Thyroid gland (tissue), 4 donors: ENCODE measurements around the gene ATP8A1. TPM values are rescaled to one million over a fixed set of nuclear protein-coding genes. Genes with fewer than 3 reads are reported as not detected.

Source experiments
- DNase-seq, 2 donors: peaks; one replicate each; pipeline ENCODE4 v3.0.0-alpha.2; 2019
- H3K27ac ChIP-seq, 3 donors: fragments of 200-600 bp; sonication (generic); 1 replicate in 2 of 3; 2 replicates in 1 of 3; pipeline ENCODE4 v1.5.1; 2016 to 2019; ENCODE audit warnings: mild to moderate bottlenecking in 1 of 3, moderate library complexity in 1 of 3
- H3K27me3 ChIP-seq: fragments of 200-600 bp; sonication (generic); one replicate; pipeline ENCODE4 v1.5.1; 2019
- H3K36me3 ChIP-seq, 2 donors: fragments of 200-600 bp; sonication (generic); one replicate each; pipeline ENCODE4 v1.5.1; 2016 to 2019
- H3K4me1 ChIP-seq, 2 donors: fragments of 200-600 bp; sonication (generic); one replicate each; pipeline ENCODE4 v1.5.1; 2017 to 2019
- H3K4me3 ChIP-seq, 3 donors: fragments of 200-600 bp; sonication (generic); replicated peaks in 1 of 3; 1 replicate in 2 of 3; 2 replicates in 1 of 3; pipeline ENCODE4 v1.5.1; 2016; ENCODE audit warnings: mild to moderate bottlenecking in 1 of 3
- H3K9me3 ChIP-seq: fragments of 200-600 bp; sonication (generic); one replicate; pipeline ENCODE4 v1.5.1; 2017
- CTCF ChIP-seq, 6 experiments: fragments of 200-600 bp in 3 of 6; fragments of 450-650 bp in 3 of 6; sonication (generic) in 3 of 6; IDR thresholded peaks; one replicate each; pipeline ENCODE4 v1.5.1; 2016 to 2019; ENCODE audit warnings: antibody characterized with exemption in 6 of 6, mild to moderate bottlenecking in 2 of 6, inconsistent platforms in 1 of 6, moderate library complexity in 1 of 6
- POLR2A ChIP-seq, 2 donors: fragments of 450-650 bp; IDR thresholded peaks; one replicate each; pipeline ENCODE4 v1.6.1; 2017; ENCODE audit warnings: antibody characterized with exemption in 2 of 2, mild to moderate bottlenecking in 2 of 2, moderate library complexity in 1 of 2
- WGBS, 2 donors: methylation state at CpG; one replicate each; pipeline ENCODE4 v1.1.5; 2017; 5-methylcytosine and 5-hydroxymethylcytosine counted together
- intact Hi-C: fragments of 100-400 bp; cut with DNase I; formaldehyde crosslinking; loops from one replicate; pipeline ENCODE4 v1.15.1; 2023
- total RNA-seq, 4 donors: library from RNA; depleted of rRNA; stranded (reverse); fragments of >200 nt; gene quantifications; one replicate each; pipeline ENCODE4 v1.2.3, GENCODE V29; 2016

ATP8A1 gene
- total RNA-seq, 4 donors from 2014 or later: 191 to 274 (median 245) TPM

GRCh38 chr4:42482516-42483327 is 174.2 kb downstream of the ATP8A1 start:
- no peaks in the 10 kb centered on the region for H3K4me1 ChIP-seq
- no peak overlapping the region for H3K4me3 ChIP-seq
- WGBS, 2 donors: 86% methylated on average over 5 of the region's 5 CpGs
- no peaks in the 10 kb centered on the region for H3K36me3 ChIP-seq
- H3K9me3 ChIP-seq: no peaks in the 10 kb centered on the region
- intact Hi-C loops: no loop called here
- no peak for DNase-seq
- H3K27ac ChIP-seq: no peak overlapping the region
- TF ChIP-seq CTCF (IDR thresholded peaks at IDR 0.05): no peak
- no peak for TF ChIP-seq POLR2A (IDR thresholded peaks at IDR 0.05)
- H3K27me3 ChIP-seq: no peaks in the 10 kb centered on the region

GRCh38 chr4:42480717-42481116 is 176.2 kb downstream of the ATP8A1 start:
- TF ChIP-seq POLR2A (IDR thresholded peaks at IDR 0.05): no peak
- no peak for TF ChIP-seq CTCF (IDR thresholded peaks at IDR 0.05)
- 78 to 87% methylated on average over 1 of the region's 1 CpG for WGBS, 2 donors
- no peak for DNase-seq
- H3K9me3 ChIP-seq: no peaks in the 10 kb centered on the region
- H3K4me1 ChIP-seq: peaks cover 0 to 2% of the 10 kb centered on the region in 2 donors
- no peak overlapping the region for H3K27ac ChIP-seq
- H3K36me3 ChIP-seq: no peaks in the 10 kb centered on the region
- H3K27me3 ChIP-seq: no peaks in the 10 kb centered on the region
- intact Hi-C loops: no loop called here
- no peak overlapping the region for H3K4me3 ChIP-seq

GRCh38 chr4:42480281-42480680 is 176.6 kb downstream of the ATP8A1 start:
- WGBS, 2 donors: 85 to 88% methylated on average over 1 of the region's 1 CpG

GRCh38 chr4:42478946-42479345 is 178.0 kb downstream of the ATP8A1 start:
- Histone ChIP-seq H3K4me3 (no peak overlapping the region), H3K27ac (no peak overlapping the region), H3K27me3 (no peaks in the 10 kb centered on the region), H3K9me3 (no peaks in the 10 kb centered on the region), H3K36me3 (no peaks in the 10 kb centered on the region), H3K4me1 (peaks cover 10 to 19% of the 10 kb centered on the region in 2 donors)
- no peak for TF ChIP-seq CTCF (IDR thresholded peaks at IDR 0.05)
- no peak for TF ChIP-seq POLR2A (IDR thresholded peaks at IDR 0.05)
- intact Hi-C loops: no loop called here
- DNase-seq: no peak

More at GRCh38 chr4:42480281-42480680, 176.6 kb downstream of the ATP8A1 start:
- no peaks in the 10 kb centered on the region for H3K27me3 ChIP-seq
- DNase-seq: no peak
- H3K9me3 ChIP-seq: no peaks in the 10 kb centered on the region
- H3K27ac ChIP-seq: no peak overlapping the region
- H3K36me3 ChIP-seq: no peaks in the 10 kb centered on the region
- intact Hi-C loops: no loop called here
- no peak overlapping the region for H3K4me3 ChIP-seq
- no peak for TF ChIP-seq CTCF (IDR thresholded peaks at IDR 0.05)
- TF ChIP-seq POLR2A (IDR thresholded peaks at IDR 0.05): no peak
- H3K4me1 ChIP-seq: peaks cover 0 to 7% of the 10 kb centered on the region in 2 donors

- H3K27ac ChIP-seq: no peak overlapping the region
- intact Hi-C loops: no loop called here
- H3K27me3 ChIP-seq: no peaks in the 10 kb centered on the region
- no peak overlapping the region for H3K4me3 ChIP-seq
- no peak for DNase-seq
- no peaks in the 10 kb centered on the region for H3K36me3 ChIP-seq
- H3K9me3 ChIP-seq: no peaks in the 10 kb centered on the region
- peaks cover 15 to 24% of the 10 kb centered on the region in 2 donors for H3K4me1 ChIP-seq
- no peak for TF ChIP-seq POLR2A (IDR thresholded peaks at IDR 0.05)
- TF ChIP-seq CTCF (IDR thresholded peaks at IDR 0.05): no peak
- WGBS, 2 donors: 95 to 98% methylated on average over 2 of the region's 2 CpGs
Measured at GRCh38 chr4:42478509-42478908, 178.4 kb downstream of the ATP8A1 start.
